CD1c-positive myeloid dendritic cell (primary cell): ENCODE results near the gene NT5C3A.
"Not testable (repeated sequence)": the region's sequence is repeated elsewhere in the genome, so short reads cannot be mapped to it uniquely, and the experiment has no call there.

ENCODE experiments used
- DNase-seq: peaks from one replicate; pipeline ENCODE4 v3.0.0-alpha.2; 2016; ENCODE audit errors: extremely low spot score

NT5C3A gene

DNA sequence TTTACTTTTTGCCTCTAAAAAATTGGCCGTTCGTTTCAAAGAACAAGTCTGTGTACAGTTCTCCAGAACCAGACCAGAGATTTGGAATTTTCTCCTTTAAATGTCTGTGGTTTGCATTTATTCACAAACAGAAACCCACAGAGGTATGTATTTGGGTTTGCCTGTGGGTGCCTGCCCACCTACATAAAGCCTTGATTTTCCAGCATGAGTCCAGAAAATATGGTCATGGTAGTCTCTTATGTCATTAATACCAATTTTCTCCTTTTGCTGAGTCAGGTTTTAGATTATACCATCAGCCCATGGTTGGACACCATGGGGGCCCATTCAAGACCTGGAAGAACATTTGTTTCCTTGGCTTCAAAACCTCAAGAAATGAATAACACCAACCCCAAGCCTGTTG lies 82.7 kb downstream of the NT5C3A start:
- not testable (repeated sequence) for DNase-seq

GRCh38 chr7:32979246-32979645 lies 83.3 kb downstream of the NT5C3A start:
- not testable (repeated sequence) for DNase-seq

- not testable (repeated sequence) for DNase-seq
Measured at GRCh38 chr7:32977159-32977558, 85.4 kb downstream of the NT5C3A start.

DNA sequence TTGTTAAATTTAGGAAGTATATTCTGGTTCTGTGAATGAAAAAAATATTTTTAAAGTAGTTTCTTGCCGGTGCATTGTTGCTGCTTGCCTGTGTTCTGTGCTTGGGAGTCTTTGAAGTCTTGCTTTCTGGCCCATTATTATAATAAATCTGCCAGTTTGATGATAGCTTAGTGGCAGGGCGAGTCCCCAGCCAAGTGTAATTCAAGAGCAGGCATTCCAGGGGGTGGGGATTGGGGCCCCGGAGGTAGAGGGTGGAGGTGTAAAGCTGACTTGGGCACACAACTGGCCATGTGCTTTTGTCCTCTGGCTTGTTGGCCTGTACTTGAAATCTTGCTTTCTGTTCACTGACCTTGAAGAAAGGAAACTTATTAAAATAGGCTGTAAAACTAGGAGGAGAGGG lies 90.6 kb downstream of the NT5C3A start:
- not testable (repeated sequence) for DNase-seq

DNA sequence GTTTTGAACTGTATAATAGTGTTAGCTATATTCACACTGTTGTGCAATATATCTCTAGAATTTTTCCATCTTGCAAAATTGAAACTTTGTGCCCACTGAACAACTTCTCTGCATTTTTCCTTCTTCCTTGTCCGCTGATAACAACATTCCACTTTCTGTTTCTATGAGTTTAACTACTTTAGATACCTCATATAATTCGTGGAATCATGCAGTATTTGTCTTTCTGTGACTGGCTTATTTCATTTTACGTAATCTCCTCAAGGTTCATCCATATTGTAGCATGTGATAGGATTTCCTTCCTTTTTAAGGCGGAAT lies 95.4 kb downstream of the NT5C3A start:
- not testable (repeated sequence) for DNase-seq

GRCh38 chr7:32966489-32967267 lies 95.9 kb downstream of the NT5C3A start:
- DNase-seq: not testable (repeated sequence)

DNA sequence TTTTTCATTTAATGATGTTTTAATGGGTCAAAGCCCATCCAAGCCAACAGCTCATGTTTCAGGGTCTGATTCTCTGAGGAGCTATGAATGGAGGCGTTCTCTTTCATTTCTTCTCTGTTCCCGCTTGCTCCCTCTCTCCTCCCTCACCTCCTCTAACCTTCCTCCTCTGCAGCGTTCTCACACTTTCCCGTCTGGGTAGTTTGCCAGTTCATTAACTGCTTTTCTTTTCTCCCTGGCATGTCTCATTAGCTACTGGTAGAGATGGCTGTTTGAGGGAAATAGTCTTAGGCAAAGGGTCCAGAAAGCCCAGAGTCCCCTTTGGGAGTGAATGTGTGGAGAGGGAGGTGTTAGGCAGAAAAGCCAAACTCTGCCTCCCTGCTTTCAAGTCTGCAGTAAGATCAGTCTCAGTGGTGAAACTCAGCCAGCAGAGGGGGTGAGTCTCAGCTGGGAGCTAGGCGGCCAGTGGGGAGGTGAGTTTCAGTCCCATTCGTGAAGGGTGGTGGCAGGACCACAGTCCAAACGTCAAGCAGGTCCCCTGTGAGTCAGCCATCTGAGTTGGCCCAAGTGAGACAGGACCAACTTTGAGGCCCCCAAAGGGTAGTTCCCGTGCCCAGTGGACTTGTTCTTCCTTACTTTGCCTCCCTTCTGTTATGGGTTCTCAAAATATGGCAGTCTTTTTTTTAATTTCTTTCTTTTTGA lies 98.0 kb downstream of the NT5C3A start:
- not testable (repeated sequence) for DNase-seq
